ENCODE data around the gene ZNF423.

GRCh38 chr16:49524216-49524946 is 331.5 kb downstream of the ZNF423 start:
- no peak for TF ChIP-seq CTCF (IDR thresholded peaks at IDR 0.05; ENCODE audit: poor library complexity, severe bottlenecking)
- TF ChIP-seq POLR2AphosphoS5 (IDR thresholded peaks at IDR 0.05): no peak
